Lower lobe of right lung (tissue), 2 donors: ENCODE measurements around the gene HOXA11. TPM values are rescaled to one million over a fixed set of nuclear protein-coding genes. Genes with fewer than 3 reads are reported as not detected.

Experiments used
- ATAC-seq, 2 donors: fragments of 200-7000 bp; cut with Tn5 transposase; one replicate each; pipeline ENCODE4 v1.9.1; 2020 to 2022; ENCODE audit warnings: mild to moderate bottlenecking in 2 of 2, moderate library complexity in 2 of 2
- DNase-seq: peaks from one replicate; pipeline ENCODE4 v3.0.0-alpha.2; 2020
- H3K27ac ChIP-seq: fragments of 200-600 bp; one replicate; pipeline ENCODE4 v1.8.0; 2022
- H3K27me3 ChIP-seq: fragments of 200-600 bp; one replicate; pipeline ENCODE4 v1.8.0; 2022; ENCODE audit warnings: low read depth
- H3K36me3 ChIP-seq: fragments of 200-600 bp; one replicate; pipeline ENCODE4 v1.8.0; 2022; ENCODE audit warnings: mild to moderate bottlenecking
- H3K4me1 ChIP-seq: fragments of 200-600 bp; one replicate; pipeline ENCODE4 v1.8.0; 2022
- H3K4me3 ChIP-seq: fragments of 200-600 bp; one replicate; pipeline ENCODE4 v1.8.0; 2022; ENCODE audit warnings: mild to moderate bottlenecking
- H3K9me3 ChIP-seq: fragments of 200-600 bp; one replicate; pipeline ENCODE4 v1.8.0; 2022
- intact Hi-C: fragments of 100-400 bp; cut with DNase I; formaldehyde crosslinking; loops from one replicate; pipeline ENCODE4 v1.11.0; 2022
- total RNA-seq: library from RNA; stranded (reverse); fragmentation: NEBNext Ultra II Directional; extraction: Animal tissue kit (Norgen Biotek cat#: 25700); gene quantifications from one replicate; pipeline ENCODE4 v1.2.1, GENCODE V29; 2021
- TF ChIP-seq, protein P1 (sequence below): fragments of 200-600 bp; IDR thresholded peaks from one replicate; pipeline ENCODE4 v1.8.0; 2022; ENCODE audit warnings: antibody characterized with exemption, mild to moderate bottlenecking
- donor health status: DM: no; HTN: yes; CAD: no; lungs with severe emphysema.

The HOXA11 gene
- total RNA-seq, 1 donor from 2014 or later: not detected

GRCh38 chr7:27141923-27142579, 43.0 kb downstream of the HOXA11 start:
- Histone ChIP-seq H3K27ac (peak overlapping the region; percentile 95), H3K36me3 (no peaks in the 10 kb centered on the region), H3K4me3 (peak overlapping the region; percentile 70), H3K9me3 (no peaks in the 10 kb centered on the region), H3K4me1 (peaks cover 10% of the 10 kb centered on the region), H3K27me3 (peaks cover 57% of the 10 kb centered on the region)
- DNase-seq (no peak), ATAC-seq (no peak)
- TF ChIP-seq, protein P1, sequence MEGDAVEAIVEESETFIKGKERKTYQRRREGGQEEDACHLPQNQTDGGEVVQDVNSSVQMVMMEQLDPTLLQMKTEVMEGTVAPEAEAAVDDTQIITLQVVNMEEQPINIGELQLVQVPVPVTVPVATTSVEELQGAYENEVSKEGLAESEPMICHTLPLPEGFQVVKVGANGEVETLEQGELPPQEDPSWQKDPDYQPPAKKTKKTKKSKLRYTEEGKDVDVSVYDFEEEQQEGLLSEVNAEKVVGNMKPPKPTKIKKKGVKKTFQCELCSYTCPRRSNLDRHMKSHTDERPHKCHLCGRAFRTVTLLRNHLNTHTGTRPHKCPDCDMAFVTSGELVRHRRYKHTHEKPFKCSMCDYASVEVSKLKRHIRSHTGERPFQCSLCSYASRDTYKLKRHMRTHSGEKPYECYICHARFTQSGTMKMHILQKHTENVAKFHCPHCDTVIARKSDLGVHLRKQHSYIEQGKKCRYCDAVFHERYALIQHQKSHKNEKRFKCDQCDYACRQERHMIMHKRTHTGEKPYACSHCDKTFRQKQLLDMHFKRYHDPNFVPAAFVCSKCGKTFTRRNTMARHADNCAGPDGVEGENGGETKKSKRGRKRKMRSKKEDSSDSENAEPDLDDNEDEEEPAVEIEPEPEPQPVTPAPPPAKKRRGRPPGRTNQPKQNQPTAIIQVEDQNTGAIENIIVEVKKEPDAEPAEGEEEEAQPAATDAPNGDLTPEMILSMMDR: no peak
- intact Hi-C loops: loop anchor here (5.0 kb wide), 1 partner anchor 285 kb away; no protein-coding TSS in a partner anchor

DNA sequence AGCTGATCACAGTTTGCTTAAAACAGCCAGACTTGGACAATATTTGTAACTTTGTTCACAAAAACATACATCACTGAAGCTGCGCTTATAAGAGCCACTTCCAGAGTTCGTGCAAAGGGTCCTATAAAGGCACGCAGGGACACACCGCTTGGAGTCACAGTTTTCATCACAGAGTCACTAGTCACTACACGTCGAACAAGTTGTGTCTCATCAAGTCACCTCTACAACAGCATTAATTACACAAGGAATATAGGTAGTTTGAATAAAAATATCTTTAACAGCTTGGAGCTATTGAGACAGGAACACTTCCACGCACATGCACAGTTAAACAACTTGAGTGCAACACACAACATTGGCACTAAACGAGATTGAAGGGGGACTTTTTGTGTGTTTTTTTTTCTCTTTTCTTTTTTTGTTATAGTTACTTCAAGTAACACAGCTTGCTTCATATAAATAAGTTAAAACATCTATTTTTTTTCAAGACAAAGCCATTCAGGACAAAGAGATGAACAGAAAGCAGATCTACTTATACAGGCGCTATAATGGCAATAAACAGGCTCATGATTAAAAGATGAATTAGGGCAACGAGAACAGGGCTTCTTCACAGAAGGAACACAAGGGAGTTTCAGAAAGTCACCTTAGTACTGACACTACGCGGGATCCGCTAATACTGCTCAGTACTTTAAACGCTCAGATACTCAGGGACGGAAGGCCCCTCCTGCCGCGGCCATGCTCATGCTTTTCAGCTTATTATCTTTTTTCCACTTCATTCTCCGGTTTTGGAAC, 43.7 kb downstream of the HOXA11 start:
- no peaks in the 10 kb centered on the region for H3K9me3 ChIP-seq
- H3K27ac ChIP-seq: peak overlapping the region; percentile 95
- no peaks in the 10 kb centered on the region for H3K36me3 ChIP-seq
- H3K4me1 ChIP-seq: peaks cover 7% of the 10 kb centered on the region
- peak overlapping the region; percentile 70 for H3K4me3 ChIP-seq
- TF ChIP-seq, protein P1: no peak
- DNase-seq (no peak), ATAC-seq (no peak)
- intact Hi-C loops: loop anchor here (5.0 kb wide), 1 partner anchor 284 kb away; no protein-coding TSS in a partner anchor
- H3K27me3 ChIP-seq: peaks cover 57% of the 10 kb centered on the region

DNA sequence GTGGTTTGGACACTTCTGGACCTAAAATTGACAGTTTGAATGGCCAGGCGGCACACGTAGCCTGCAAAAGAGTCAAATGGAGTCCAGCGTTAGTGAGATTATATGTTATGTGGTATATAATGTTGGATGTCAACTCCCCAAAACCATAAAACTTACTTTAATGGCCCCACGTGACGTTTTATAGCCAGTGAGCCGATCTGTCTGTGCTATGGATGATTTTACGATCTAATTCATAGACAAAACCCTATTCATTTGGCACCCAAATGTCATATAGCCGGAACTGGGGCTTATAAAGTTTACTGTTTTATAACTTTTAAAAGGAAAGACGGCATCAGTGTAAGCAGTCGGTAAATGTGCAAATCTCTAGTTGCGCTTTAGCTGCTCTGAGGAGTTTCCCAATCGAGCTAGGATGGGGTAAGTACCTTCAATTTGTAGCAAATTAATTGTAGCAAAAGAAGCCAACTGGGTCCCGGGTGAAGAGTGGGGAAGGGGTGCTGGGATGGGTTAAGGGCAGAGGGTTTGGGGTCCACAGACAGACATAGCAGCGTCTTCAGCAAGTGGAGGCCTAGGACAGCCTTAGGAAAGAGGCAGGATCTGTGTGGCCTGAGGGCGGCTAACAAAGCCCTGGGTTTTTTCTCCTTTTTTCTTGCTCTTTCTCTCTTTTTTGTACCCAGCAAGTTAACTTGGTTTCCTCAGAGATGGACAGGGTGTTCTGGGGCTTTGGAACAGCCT, 44.7 kb downstream of the HOXA11 start:
- Histone ChIP-seq H3K27me3 (peaks cover 62% of the 10 kb centered on the region), H3K4me3 (peak overlapping the region; percentile 70), H3K9me3 (no peaks in the 10 kb centered on the region), H3K27ac (peak overlapping the region; percentile 95), H3K4me1 (peaks cover 17% of the 10 kb centered on the region), H3K36me3 (no peaks in the 10 kb centered on the region)
- no peak for ATAC-seq
- intact Hi-C loops: loop anchor here (5.0 kb wide), 1 partner anchor 283 kb away; no protein-coding TSS in a partner anchor
- TF ChIP-seq, protein P1: no peak
- DNase-seq: no peak

DNA sequence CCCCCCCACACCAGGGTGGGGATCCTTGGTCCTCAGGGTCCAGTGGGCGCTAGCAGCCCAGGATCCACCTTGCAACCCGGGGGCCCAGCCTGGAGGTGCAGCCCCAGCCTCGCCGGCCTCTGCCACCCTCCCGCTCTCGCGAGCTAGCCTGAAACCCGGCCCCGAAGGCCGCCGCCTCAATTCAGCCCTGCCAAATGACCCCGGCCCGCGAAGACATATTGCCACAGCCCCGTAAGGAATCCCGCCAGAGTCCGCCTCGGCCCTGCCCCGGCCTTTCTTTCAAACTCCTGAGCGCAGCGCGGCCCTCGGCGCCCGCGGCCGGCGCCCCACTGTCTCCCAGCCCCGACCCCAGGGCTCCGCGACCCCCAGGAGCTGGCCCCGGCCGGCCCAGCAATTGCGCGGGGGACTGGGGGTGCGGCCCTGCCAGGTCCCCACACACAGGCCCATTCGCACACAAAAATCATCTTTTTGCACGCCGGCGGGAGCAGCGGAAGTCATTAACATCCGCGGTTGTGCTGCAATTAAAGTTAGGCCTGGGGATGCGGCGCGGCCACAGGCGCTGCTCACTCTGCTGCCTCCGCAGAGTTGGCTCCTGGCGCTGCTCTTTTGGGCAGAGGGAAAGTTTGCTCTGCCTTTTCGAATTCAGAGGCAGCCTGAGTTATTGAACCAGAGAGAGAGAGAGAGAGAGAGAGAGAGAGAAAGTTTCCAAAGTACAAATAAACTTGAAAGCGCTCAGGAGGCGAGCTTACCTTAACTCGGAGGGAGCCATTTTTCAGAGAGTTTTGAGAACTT, 45.5 kb downstream of the HOXA11 start:
- H3K4me1 ChIP-seq: peaks cover 25% of the 10 kb centered on the region
- peaks cover 55% of the 10 kb centered on the region for H3K27me3 ChIP-seq
- TF ChIP-seq, protein P1: no peak
- H3K9me3 ChIP-seq: no peaks in the 10 kb centered on the region
- intact Hi-C loops: loop anchor here (5.0 kb wide), 1 partner anchor 282 kb away; no protein-coding TSS in a partner anchor
- no peak for ATAC-seq
- peak overlapping the region; percentile 95 for H3K27ac ChIP-seq
- DNase-seq: no peak
- peak overlapping the region; percentile 70 for H3K4me3 ChIP-seq
- no peaks in the 10 kb centered on the region for H3K36me3 ChIP-seq

- H3K36me3 ChIP-seq: no peaks in the 10 kb centered on the region
- H3K4me1 ChIP-seq: peaks cover 31% of the 10 kb centered on the region
- peaks cover 52% of the 10 kb centered on the region for H3K27me3 ChIP-seq
- TF ChIP-seq, protein P1: no peak
- DNase-seq (no peak), ATAC-seq (no peak)
- peak overlapping the region; percentile 95 for H3K27ac ChIP-seq
- peak overlapping the region; percentile 70 for H3K4me3 ChIP-seq
- H3K9me3 ChIP-seq: no peaks in the 10 kb centered on the region
- intact Hi-C loops: no loop called here
Observed at GRCh38 chr7:27138985-27139333, 46.1 kb downstream of the HOXA11 start.
